ENCODE measurements around the gene GULP1. TPM values are rescaled to one million over a fixed set of nuclear protein-coding genes. Genes with fewer than 3 reads are reported as not detected.

The GULP1 gene
- total RNA-seq, 1 donor from 2014 or later = 39.1 TPM

DNA sequence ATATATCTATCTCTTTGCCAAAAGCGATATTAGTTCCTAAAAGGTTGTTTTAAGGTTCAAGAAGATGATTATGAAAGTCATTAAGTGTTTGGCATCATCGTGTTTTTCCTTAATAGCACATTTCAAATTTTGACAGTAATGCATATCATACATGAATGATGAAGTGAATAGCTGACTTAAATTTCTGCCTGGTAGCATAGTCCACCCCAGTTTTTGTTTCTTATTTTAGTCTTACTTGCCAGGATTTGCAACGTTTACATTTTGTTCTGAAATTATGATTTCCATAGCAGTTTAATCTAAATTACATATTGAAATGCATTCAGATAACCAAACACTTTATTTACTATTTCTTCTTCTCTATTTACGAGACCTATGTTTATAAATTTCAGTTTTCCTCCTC is 201.1 kb downstream of the GULP1 start:
- Mint-ChIP-seq H3K36me3 (ENCODE audit: low read depth) (peaks cover 16% of the 10 kb centered on the region), H3K27me3 (ENCODE audit: low read depth) (no peaks in the 10 kb centered on the region), H3K9me3 (no peaks in the 10 kb centered on the region), H3K27ac (ENCODE audit: unreplicated experiment) (no peak overlapping the region), H3K4me1 (no peaks in the 10 kb centered on the region), H3K4me3 (no peak overlapping the region)
- TF ChIP-seq, protein P1, sequence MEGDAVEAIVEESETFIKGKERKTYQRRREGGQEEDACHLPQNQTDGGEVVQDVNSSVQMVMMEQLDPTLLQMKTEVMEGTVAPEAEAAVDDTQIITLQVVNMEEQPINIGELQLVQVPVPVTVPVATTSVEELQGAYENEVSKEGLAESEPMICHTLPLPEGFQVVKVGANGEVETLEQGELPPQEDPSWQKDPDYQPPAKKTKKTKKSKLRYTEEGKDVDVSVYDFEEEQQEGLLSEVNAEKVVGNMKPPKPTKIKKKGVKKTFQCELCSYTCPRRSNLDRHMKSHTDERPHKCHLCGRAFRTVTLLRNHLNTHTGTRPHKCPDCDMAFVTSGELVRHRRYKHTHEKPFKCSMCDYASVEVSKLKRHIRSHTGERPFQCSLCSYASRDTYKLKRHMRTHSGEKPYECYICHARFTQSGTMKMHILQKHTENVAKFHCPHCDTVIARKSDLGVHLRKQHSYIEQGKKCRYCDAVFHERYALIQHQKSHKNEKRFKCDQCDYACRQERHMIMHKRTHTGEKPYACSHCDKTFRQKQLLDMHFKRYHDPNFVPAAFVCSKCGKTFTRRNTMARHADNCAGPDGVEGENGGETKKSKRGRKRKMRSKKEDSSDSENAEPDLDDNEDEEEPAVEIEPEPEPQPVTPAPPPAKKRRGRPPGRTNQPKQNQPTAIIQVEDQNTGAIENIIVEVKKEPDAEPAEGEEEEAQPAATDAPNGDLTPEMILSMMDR (conservative IDR thresholded peaks at IDR 0.05) = no peak
- DNase-seq (ENCODE audit: low read depth, low spot score) = no peak

DNA sequence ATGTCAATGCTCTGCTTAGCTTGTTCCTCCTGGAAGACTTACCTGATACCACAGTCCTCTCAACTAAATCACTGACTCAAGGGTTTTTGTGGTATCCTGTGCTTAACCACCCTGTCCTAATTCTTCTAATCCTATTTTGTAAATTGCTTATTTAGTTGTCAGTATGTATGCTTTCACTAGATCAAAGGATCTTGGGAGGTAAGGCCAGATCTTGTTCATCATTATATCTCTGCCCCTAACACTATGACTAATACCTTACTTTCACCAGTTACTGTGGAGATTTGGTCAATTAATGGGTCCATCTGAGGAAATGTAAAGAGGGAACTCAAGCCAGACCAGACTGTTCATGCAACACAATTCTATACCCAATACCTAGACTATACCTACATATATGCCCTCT is 203.2 kb downstream of the GULP1 start:
- TF ChIP-seq, protein P1 (conservative IDR thresholded peaks at IDR 0.05) = no peak
- H3K36me3 Mint-ChIP-seq (ENCODE audit: low read depth) = peaks cover 16% of the 10 kb centered on the region
- no peak overlapping the region for H3K4me3 Mint-ChIP-seq
- H3K27me3 Mint-ChIP-seq (ENCODE audit: low read depth) = no peaks in the 10 kb centered on the region
- H3K4me1 Mint-ChIP-seq = no peaks in the 10 kb centered on the region
- H3K9me3 Mint-ChIP-seq = no peaks in the 10 kb centered on the region
- no peak for DNase-seq (ENCODE audit: low read depth, low spot score)
- H3K27ac Mint-ChIP-seq (ENCODE audit: unreplicated experiment) = no peak overlapping the region

DNA sequence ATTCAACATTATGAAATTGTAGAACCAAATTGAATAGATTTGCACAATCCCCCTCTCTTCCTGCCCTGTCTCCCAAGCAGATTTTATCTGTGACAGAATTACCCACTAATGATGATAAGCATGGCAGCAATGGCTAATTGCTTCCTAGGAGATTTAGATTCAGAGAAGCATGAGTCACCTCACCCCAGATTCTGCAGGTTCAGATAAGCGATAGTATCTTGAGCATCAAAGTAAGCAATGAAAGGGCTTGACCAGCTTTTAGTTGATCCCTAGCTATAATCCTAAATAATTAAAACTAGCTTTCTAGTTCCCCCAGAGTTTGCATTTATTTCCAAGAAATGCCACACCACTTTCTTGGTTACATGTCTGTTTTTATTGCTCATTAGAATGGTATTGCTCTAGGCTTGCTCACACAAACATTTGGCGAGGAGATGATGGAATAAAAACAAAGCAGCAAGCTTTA is 204.3 kb downstream of the GULP1 start:
- no peak for DNase-seq (ENCODE audit: low read depth, low spot score)
- Mint-ChIP-seq H3K4me1 (no peaks in the 10 kb centered on the region), H3K27ac (ENCODE audit: unreplicated experiment) (no peak overlapping the region), H3K27me3 (ENCODE audit: low read depth) (no peaks in the 10 kb centered on the region), H3K36me3 (ENCODE audit: low read depth) (peaks cover 16% of the 10 kb centered on the region), H3K4me3 (no peak overlapping the region), H3K9me3 (no peaks in the 10 kb centered on the region)
- TF ChIP-seq, protein P1 (conservative IDR thresholded peaks at IDR 0.05) = no peak

DNA sequence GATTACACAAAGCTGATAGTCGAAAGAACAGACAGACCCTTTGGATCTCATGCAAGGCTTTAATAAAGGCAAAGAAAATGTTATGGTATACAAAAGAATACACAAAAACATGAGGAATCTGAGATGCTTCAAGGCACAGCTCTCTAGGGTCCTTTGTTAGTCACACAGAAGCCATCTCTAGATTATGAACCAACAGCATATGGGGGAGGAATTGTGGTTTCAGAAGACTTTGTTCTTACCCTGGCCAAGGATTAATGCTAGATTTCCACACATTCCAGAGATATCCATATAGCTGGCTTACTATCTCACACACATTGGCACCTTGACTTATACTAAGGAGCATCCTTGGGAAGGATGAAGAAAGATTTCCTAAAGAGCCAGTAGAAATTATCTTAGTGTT is 206.1 kb downstream of the GULP1 start:
- TF ChIP-seq, protein P1 (conservative IDR thresholded peaks at IDR 0.05) = no peak
- H3K9me3 Mint-ChIP-seq = no peaks in the 10 kb centered on the region
- no peak overlapping the region for H3K4me3 Mint-ChIP-seq
- H3K36me3 Mint-ChIP-seq (ENCODE audit: low read depth) = peaks cover 16% of the 10 kb centered on the region
- no peaks in the 10 kb centered on the region for H3K27me3 Mint-ChIP-seq (ENCODE audit: low read depth)
- no peak for DNase-seq (ENCODE audit: low read depth, low spot score)
- no peaks in the 10 kb centered on the region for H3K4me1 Mint-ChIP-seq
- H3K27ac Mint-ChIP-seq (ENCODE audit: unreplicated experiment) = no peak overlapping the region

DNA sequence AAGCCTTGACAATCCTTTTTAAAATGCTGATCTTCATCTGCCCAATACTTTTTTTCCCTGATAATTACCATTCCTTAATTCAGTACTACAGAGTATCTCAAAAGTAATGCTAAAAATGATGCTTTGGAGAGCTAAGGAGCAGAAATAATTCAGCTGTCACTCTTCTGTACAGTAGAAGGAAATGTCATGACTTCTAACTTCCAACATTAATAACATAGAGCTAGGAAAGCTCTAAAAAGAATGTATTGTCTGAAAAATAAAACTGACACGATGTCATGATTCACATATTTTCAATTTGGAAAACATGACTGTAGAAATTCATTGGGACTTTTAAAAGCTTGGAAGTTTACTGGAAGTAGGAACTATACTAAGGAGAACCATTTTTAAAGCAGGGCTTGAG is 212.3 kb downstream of the GULP1 start:
- TF ChIP-seq, protein P1 (conservative IDR thresholded peaks at IDR 0.05) = no peak
- H3K4me3 Mint-ChIP-seq = no peak overlapping the region
- no peak overlapping the region for H3K27ac Mint-ChIP-seq (ENCODE audit: unreplicated experiment)
- H3K27me3 Mint-ChIP-seq (ENCODE audit: low read depth) = no peaks in the 10 kb centered on the region
- no peak for DNase-seq (ENCODE audit: low read depth, low spot score)
- H3K9me3 Mint-ChIP-seq = no peaks in the 10 kb centered on the region
- peaks cover 5% of the 10 kb centered on the region for H3K4me1 Mint-ChIP-seq
- H3K36me3 Mint-ChIP-seq (ENCODE audit: low read depth) = peaks cover 2% of the 10 kb centered on the region

DNA sequence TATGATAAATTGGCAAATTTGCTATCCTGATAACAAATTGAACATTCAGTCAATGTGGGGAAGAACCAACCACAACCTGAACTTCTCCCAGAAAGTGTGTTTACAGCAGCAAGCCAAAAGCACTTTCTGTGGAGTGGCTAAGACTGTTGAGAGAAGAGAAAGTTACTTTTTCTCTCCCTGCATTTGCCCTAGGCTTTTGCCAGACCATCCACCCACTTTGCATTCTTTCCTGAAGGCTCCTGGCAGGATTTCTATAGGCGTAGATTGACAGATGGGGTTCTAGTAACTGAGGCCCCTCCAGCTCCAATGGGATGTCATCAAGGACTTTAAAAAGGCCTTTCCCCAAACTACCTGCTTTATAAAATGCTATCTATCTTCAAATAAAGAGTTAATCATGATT is 215.2 kb downstream of the GULP1 start:
- Mint-ChIP-seq H3K4me3 (no peak overlapping the region), H3K27ac (ENCODE audit: unreplicated experiment) (no peak overlapping the region), H3K27me3 (ENCODE audit: low read depth) (no peaks in the 10 kb centered on the region), H3K4me1 (peaks cover 5% of the 10 kb centered on the region), H3K9me3 (no peaks in the 10 kb centered on the region), H3K36me3 (ENCODE audit: low read depth) (no peaks in the 10 kb centered on the region)
- TF ChIP-seq, protein P1 (conservative IDR thresholded peaks at IDR 0.05) = no peak
- DNase-seq (ENCODE audit: low read depth, low spot score) = no peak

All from neural crest cell (in vitro differentiated cells).